ENCODE results near the gene EDARADD.

Gene EDARADD

GRCh38 chr1:236514703-236515442 lies 120.8 kb downstream of the EDARADD start:
- no peak overlapping the region for H3K4me3 ChIP-seq (ENCODE audit: low read length)
- no peak for TF ChIP-seq CTCF (IDR thresholded peaks at IDR 0.05; ENCODE audit: insufficient read depth, low read depth, low read length, missing control alignments)
- no peak for DNase-seq (ENCODE audit: low read depth)

GRCh38 chr1:236515443-236515958 lies 121.4 kb downstream of the EDARADD start:
- TF ChIP-seq CTCF (IDR thresholded peaks at IDR 0.05; ENCODE audit: insufficient read depth, low read depth, low read length, missing control alignments): no peak
- no peak overlapping the region for H3K4me3 ChIP-seq (ENCODE audit: low read length)
- DNase-seq (ENCODE audit: low read depth): no peak

GRCh38 chr1:236516929-236517704 lies 123.0 kb downstream of the EDARADD start:
- DNase-seq (ENCODE audit: low read depth): peak; percentile 86
- no peak for TF ChIP-seq CTCF (IDR thresholded peaks at IDR 0.05; ENCODE audit: insufficient read depth, low read depth, low read length, missing control alignments)
- H3K4me3 ChIP-seq (ENCODE audit: low read length): peak overlapping the region; percentile 9

- TF ChIP-seq CTCF (IDR thresholded peaks at IDR 0.05; ENCODE audit: insufficient read depth, low read depth, low read length, missing control alignments): no peak
- H3K4me3 ChIP-seq (ENCODE audit: low read length): no peak overlapping the region
- DNase-seq (ENCODE audit: low read depth): peak; percentile 39
These were observed 124.2 kb downstream of the EDARADD start for GRCh38 chr1:236518322-236518721.

GRCh38 chr1:236520445-236521005 lies 126.4 kb downstream of the EDARADD start:
- TF ChIP-seq CTCF (IDR thresholded peaks at IDR 0.05; ENCODE audit: insufficient read depth, low read depth, low read length, missing control alignments): no peak
- DNase-seq (ENCODE audit: low read depth): no peak
- H3K4me3 ChIP-seq (ENCODE audit: low read length): no peak overlapping the region

GRCh38 chr1:236522937-236523703 lies 129.0 kb downstream of the EDARADD start:
- DNase-seq (ENCODE audit: low read depth): peak; percentile 50
- TF ChIP-seq CTCF (IDR thresholded peaks at IDR 0.05; ENCODE audit: insufficient read depth, low read depth, low read length, missing control alignments): no peak

More at GRCh38 chr1:236522937-236523703, 129.0 kb downstream of the EDARADD start:
- peak overlapping the region; percentile 93 for H3K4me3 ChIP-seq (ENCODE audit: low read length)

Data from epithelial cell of esophagus (primary cell).